ENCODE data around the gene PPP6R1.

- TF ChIP-seq POLR2A (IDR thresholded peaks at IDR 0.05; ENCODE audit: borderline replicate concordance, extremely low read depth, insufficient read depth, insufficient read length) (no peak), TCF7L2 (IDR thresholded peaks at IDR 0.05; ENCODE audit: borderline replicate concordance, extremely low read depth, insufficient read depth, insufficient read length) (no peak), POLR2AphosphoS5 (IDR thresholded peaks at IDR 0.05; ENCODE audit: low read depth, low read length) (no peak), JUND (IDR thresholded peaks at IDR 0.05) (no peak)
- TF ChIP-seq, protein P1, sequence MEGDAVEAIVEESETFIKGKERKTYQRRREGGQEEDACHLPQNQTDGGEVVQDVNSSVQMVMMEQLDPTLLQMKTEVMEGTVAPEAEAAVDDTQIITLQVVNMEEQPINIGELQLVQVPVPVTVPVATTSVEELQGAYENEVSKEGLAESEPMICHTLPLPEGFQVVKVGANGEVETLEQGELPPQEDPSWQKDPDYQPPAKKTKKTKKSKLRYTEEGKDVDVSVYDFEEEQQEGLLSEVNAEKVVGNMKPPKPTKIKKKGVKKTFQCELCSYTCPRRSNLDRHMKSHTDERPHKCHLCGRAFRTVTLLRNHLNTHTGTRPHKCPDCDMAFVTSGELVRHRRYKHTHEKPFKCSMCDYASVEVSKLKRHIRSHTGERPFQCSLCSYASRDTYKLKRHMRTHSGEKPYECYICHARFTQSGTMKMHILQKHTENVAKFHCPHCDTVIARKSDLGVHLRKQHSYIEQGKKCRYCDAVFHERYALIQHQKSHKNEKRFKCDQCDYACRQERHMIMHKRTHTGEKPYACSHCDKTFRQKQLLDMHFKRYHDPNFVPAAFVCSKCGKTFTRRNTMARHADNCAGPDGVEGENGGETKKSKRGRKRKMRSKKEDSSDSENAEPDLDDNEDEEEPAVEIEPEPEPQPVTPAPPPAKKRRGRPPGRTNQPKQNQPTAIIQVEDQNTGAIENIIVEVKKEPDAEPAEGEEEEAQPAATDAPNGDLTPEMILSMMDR (IDR thresholded peaks at IDR 0.05 in 2 of 3, conservative IDR thresholded peaks at IDR 0.05 in 1 of 3; ENCODE audit: borderline replicate concordance in 1 of 3, insufficient read depth in 1 of 3, low read depth in 2 of 3, low read length in 2 of 3): no peak
Measured at GRCh38 chr19:55231391-55232285, 27.2 kb downstream of the PPP6R1 start.
